CD4-positive, alpha-beta T cell treated with Interferon gamma for 1 hour (primary cell): Measurements from ENCODE around the gene COL16A1.
"Not testable (repeated sequence)": the region's sequence is repeated elsewhere in the genome, so short reads cannot be mapped to it uniquely, and the experiment has no call there.

Source experiments
- DNase-seq: peaks from one replicate; pipeline ENCODE4 v3.0.0-alpha.2; 2020

COL16A1 gene

DNA sequence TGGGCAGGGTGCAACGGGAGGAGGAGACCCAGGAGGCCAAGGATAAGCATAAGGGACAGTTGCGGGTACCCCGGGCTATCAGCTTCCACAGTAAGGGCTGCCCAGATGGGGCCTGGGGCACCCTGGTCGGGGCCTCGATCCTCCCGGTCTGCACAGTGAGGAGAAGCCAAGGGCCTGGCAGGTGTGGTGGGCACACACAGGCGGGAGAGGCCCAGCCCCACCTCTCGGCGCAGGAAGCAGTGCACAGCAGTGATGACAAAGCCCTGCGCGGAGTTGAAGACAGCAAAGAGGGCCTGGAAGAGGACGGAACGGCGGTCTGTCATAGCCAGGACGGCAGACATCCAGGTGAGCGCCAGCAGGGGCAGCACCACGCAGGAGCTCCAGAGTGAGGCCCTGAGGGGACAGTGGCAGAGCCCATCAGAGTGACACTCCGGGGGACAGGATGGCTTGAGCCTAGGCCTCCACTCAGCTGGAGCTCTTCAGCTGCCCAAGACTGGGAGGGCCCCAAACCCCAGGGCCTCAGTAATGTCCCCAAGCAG, 29.0 kb upstream of the COL16A1 start:
- no peak for DNase-seq

DNA sequence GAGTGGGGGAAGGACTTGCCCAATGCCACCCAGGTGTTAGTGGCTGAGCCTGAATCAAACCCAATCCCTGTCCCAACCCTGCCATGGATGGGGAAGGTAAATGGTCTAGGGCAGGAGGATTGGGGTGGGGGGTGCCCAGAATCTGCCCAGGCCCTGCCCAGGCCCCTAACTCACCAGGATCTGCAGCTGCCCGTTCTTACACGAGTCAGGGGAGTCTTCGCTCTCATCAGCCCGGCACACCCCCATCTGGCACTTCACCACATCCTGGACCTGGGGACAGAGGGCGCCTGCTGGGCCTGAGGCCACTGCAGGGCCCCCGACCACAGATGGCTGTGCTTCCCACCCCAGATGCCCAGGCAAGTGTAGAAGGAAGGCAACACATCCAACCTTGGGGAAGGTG, 28.5 kb upstream of the COL16A1 start:
- no peak for DNase-seq

DNA sequence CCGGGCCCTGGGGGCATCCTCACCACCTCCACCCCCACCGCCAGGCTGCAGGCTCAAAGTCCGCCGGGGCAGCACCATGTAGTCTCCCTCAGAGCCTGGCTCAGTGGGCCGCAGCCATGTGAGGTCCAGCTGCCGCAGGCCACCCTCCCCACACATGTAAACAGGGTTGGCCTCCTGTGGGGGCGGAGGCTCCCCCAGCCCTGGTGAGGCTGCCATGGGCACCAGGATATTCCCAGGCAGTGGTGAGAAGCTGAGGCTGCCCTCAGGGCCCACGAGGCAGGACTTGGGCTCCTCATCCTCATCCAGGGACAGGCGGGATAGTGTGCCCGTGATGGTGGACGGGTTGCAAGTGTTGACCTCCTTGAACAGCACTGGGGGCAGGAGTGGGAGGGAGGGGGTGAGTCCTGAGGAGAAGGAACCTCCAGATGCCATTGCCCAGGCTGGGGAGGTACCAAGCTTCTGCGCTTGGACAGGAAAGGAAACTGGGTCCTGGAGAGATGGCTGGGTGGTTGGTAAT, 27.3 kb upstream of the COL16A1 start:
- no peak for DNase-seq

- DNase-seq: no peak
Observed at GRCh38 chr1:31730336-31731048, 26.7 kb upstream of the COL16A1 start.

DNA sequence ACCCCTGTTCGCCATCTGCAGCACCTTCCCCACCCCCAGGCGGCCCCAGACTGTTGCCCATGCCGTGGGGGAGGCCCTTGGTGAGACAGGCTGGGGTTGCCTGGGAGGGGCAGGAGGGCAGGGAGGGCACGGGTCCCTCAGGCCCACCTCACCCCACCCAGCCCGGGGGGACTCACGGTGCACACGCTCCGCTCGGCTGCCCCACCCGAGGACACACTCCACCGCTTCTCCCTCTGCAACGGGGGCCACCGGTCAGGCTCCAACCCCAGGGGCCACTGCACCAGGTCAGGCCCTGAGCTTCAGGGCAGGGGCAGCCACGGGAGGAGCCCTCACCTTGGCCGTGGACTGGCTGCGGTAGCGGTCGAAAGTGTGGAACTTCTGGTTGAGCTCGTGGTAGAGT, 24.0 kb upstream of the COL16A1 start:
- DNase-seq: no peak

DNA sequence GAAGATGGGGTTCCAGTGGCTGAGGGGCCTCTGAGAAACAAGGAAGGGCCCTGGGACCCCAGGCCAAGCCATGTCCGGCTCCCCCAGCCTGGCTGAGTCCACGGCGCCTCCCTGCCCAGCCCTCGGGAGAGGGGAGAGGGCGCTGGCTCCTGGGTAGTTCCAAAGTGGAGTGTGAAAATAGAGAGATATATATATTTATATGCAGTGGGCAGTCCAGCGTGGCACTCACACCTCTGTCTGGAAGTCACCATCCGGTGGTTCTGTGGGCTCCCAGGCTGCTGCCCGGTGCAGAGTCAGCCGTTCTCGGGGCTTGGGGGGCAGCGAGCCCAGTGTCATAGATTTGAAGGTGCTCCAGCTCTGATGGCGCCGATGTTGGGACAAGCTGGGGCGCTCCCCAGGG, 23.4 kb upstream of the COL16A1 start:
- DNase-seq: no peak

GRCh38 chr1:31726715-31727114, 22.9 kb upstream of the COL16A1 start:
- DNase-seq: no peak

- no peak for DNase-seq
Observed at GRCh38 chr1:31725777-31726535, 22.1 kb upstream of the COL16A1 start.

- DNase-seq: no peak
Observed at GRCh38 chr1:31725134-31725533, 21.3 kb upstream of the COL16A1 start.

DNA sequence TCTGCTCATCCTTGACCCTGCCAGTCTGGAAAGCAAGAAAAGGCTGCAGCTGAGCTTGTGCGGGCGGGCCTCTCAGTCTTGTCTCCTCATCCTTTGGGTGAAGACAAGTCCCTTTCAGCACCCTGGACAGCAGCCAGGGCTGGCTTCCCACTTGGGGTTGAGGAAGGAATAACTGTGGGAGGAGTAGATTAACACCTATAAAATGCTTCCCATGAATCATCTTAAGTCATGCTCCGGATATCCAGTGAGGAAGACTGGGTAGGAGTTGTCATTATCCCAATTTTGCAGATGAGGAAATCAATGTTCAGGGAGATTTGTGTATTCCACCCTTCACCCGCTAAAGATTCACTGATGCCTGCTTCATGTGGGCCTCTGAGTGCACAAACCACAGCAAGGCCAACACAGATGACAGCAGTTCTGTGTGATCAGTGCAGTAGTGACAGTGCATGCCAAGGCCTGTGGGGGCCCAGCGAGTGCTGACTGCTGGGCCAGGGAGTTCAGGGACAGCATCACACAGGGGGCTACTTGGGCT, 20.1 kb upstream of the COL16A1 start:
- no peak for DNase-seq

- no peak for DNase-seq
Observed at GRCh38 chr1:31718327-31718897, 14.6 kb upstream of the COL16A1 start.

DNA sequence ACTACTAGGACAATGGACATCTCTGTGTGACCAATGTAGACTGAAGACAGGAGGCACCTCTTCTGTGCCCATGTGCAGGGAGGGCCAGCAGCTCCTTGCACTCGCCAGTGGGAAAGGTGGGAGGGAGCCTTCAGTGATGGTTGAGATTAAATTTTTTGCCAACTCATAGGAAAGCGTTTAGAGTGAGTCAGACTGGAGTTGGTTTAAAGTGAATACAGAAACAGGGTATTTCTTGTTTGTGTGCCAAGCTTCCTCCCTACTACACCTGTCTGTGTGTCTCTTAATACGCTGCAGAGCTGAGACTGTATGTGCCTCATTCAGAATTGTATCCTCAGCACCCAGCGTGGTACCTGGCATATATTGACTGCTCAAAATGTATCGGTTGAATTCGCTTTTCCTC, 13.5 kb upstream of the COL16A1 start:
- no peak for DNase-seq

- DNase-seq: no peak
Observed at GRCh38 chr1:31715873-31716220, 12.0 kb upstream of the COL16A1 start.

DNA sequence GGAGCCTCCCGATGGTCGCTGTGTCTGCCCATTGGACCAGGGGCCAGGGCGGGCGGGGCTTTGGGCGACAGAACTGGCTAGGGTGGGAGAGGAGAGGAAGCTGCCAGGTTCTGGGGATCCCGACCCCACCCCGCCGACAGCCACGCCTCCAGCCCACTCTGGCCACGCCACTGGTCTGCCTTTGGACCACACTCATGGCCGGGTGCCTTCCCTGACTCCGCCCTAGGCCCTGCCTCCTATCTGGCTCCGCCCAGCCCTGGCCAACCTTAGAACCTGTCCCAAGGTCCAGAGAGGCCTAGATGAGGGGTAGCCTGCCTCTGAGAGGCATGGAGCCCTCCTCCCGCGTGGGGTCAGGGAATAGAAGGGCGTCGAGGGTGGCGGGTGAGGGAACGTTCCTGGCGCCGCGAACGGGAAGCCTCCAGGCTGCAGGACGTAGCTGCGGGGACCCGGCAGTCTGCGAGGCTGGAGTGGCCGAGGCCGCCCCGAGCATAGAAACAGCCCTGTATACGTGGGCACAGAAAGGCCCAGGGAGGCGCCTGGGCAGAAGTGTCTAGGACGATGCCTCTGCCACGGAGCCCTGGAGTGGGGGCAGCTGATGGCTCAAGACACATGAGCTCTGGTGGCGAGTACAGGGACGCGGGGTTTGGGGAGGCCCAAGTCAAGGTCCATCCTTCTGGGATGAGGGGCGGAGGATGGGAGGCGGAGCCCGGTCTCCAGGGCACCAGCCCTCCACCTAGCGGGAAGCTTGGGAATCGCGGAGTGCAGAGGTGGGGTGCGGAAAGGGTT, 11.5 kb upstream of the COL16A1 start:
- peak; percentile 25 for DNase-seq

DNA sequence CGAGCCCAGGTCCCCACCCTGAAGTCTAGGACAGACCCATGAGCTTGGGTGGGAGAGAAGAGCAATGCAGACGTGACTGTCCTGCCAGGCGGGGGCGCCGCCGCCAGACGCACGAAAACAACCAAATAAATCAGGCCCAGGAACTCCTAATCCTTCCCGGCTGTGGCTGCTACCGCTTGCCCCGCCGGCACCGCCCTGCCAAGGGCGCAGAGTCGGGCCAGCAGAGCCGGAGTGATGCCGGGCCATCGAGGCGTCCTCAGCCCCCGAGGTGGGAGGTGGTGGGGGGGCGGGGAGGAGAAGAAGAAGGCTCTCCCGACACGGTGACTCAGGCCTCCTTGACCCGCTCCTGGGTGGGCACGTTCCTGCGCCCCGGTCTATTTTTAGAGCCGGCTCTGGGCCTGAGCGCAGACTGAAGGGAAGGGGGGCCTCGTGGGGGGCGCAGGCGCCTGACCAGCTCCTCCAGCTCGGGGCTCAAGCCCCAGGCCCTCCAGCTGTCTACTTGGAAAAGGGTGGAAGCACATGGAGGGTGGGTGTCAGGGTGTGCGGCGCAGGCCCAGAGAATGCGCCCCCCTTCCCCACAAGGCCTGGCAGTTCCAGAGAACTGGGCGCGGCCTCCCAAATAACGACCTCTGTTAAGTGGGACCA, 10.7 kb upstream of the COL16A1 start:
- DNase-seq: peak; percentile 28

GRCh38 chr1:31712630-31713029, 8.8 kb upstream of the COL16A1 start:
- no peak for DNase-seq

DNA sequence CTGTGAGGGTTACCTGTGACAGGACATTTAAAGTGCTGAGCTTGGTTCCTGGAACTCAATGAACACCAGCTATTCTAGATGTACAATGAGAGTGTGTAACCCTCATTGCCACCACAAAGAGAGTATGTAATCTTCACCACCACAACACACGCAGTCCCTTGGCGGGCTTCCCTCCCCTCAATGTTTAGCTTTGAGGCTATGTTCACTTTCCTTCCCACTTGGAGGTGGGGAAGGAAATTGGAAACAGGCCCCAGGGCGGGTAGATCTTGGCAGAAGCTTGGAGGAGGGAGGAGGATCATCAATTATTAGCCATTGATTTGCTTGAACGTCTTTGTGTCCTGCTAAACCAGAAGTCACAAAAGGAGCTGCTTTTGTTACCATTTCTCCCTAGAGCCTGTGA, 8.3 kb upstream of the COL16A1 start:
- DNase-seq: no peak

DNA sequence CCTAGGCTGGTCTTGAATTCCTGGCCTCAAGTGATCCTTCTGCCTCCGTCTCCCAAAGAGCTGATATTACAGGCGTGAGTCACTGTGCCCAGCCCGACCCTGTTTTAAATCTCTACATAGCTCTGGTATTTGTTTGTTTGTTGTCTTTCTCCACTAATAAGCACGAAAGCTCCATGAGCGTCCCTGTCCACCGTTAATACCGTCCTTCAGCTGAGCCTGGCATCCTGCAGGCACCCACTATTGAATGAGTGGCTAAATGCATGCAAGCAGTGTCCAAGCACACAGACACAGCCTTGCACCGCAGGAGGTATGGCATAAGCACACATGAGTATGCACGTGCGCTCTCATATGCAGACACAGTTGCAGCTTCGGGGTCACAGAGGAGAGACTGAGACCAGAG, 4.5 kb upstream of the COL16A1 start:
- no peak for DNase-seq

GRCh38 chr1:31707711-31708110, 3.9 kb upstream of the COL16A1 start:
- no peak for DNase-seq

DNA sequence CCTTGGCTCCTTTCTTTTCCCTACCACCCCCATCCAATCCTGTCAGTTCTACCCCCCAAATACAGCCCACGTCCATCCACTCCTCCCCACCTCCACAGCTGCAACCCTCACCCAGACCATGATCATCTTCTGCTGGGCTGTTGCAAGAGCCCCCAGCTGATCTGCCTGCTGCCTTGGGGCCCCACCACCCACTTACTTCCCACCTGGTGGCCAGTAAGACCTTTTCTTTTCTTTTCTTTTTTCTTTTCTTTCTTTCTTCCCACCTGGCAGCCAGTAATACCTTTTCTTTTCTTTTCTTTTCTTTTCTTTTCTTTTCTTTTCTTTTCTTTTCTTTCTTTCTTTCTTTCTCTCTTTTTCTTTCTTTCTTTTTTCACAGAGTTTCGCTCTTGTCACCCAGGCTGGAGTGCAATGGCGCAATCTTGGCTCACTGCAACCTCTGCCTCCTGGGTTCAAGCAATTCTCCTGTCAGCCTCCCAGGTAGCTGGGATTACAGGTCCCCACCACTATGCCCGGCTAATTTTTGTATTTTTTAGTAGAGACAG, 3.3 kb upstream of the COL16A1 start:
- not testable (repeated sequence) for DNase-seq

- no peak for DNase-seq
Observed at GRCh38 chr1:31706384-31707058, 2.7 kb upstream of the COL16A1 start.
